Activated naive CD4-positive, alpha-beta T cell treated with anti-CD3 and anti-CD28 coated beads, Interleukin-2, amount 10 ng/mL, durations not matched to agents 7 days and 5 days (primary cell): ENCODE measurements around the gene TRIM27.
A peak's percentile ranks its signal among the peaks of the same experiment; 100 is the strongest.
"Not testable (repeated sequence)": the region's sequence is repeated elsewhere in the genome, so short reads cannot be mapped to it uniquely, and the experiment has no call there.

Experiments used
- CTCF ChIA-PET: fragments of 350-600 bp; sonication (Branson Sonifier 250); formaldehyde crosslinking; loops from one replicate; lab custom pipeline; 2021; ENCODE audit warnings: antibody characterized with exemption; lab: Charles Lee
- DNase-seq: peaks from one replicate; pipeline ENCODE4 v3.0.0-alpha.2; 2020
- H3K27ac Mint-ChIP-seq: one replicate; pipeline ENCODE4 v1.8.0; 2021; ENCODE audit warnings: mild to moderate bottlenecking, moderate library complexity, mixed read lengths
- H3K27me3 Mint-ChIP-seq: one replicate; pipeline ENCODE4 v1.8.0; 2021; ENCODE audit warnings: mild to moderate bottlenecking, mixed read lengths
- H3K36me3 Mint-ChIP-seq: one replicate; pipeline ENCODE4 v1.8.0; 2021; ENCODE audit warnings: mixed read lengths
- H3K4me1 Mint-ChIP-seq: one replicate; pipeline ENCODE4 v1.8.0; 2021; ENCODE audit warnings: mixed read lengths
- H3K4me3 Mint-ChIP-seq: one replicate; pipeline ENCODE4 v1.8.0; 2021; ENCODE audit warnings: mild to moderate bottlenecking, moderate library complexity, mixed read lengths
- H3K9me3 Mint-ChIP-seq: one replicate; pipeline ENCODE4 v1.8.0; 2021; ENCODE audit warnings: mixed read lengths

Gene TRIM27

DNA sequence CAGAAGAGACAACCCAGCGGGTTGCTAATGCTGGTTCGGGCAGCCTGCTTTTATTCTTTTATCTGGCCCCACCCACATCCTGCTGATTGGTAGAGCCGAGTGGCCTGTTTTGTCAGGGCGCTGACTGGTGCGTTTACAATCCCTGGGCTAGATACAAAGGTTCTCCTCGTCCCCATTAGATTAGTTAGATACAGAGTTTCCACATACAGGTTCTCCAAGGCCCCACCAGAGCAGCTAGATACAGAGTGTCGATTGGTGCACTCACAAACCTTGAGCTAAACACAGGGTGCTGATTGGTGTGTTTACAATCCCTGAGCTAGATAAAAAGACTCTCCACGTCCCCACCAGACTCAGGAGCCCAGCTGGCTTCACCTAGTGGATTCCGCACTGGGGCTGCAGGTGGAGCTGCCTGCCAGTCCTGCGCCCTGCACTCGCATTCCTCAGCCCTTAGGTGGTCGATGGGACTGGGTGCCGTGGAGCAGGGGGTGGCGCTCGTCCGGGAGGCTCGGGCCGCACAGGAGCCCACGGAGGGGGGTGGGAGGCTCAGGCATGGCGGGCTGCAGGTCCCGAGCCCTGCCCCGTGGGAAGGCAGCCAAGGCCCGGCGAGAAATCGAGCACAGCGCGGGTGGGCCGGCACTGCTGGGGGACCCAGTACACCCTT is 51.5 kb downstream of the TRIM27 start:
- H3K4me1 Mint-ChIP-seq, result peaks cover 10% of the 10 kb centered on the region
- H3K36me3 Mint-ChIP-seq, H3K27ac Mint-ChIP-seq, DNase-seq, H3K9me3 Mint-ChIP-seq, H3K4me3 Mint-ChIP-seq, CTCF ChIA-PET: not testable (repeated sequence)
- H3K27me3 Mint-ChIP-seq, result peaks cover 17% of the 10 kb centered on the region

DNA sequence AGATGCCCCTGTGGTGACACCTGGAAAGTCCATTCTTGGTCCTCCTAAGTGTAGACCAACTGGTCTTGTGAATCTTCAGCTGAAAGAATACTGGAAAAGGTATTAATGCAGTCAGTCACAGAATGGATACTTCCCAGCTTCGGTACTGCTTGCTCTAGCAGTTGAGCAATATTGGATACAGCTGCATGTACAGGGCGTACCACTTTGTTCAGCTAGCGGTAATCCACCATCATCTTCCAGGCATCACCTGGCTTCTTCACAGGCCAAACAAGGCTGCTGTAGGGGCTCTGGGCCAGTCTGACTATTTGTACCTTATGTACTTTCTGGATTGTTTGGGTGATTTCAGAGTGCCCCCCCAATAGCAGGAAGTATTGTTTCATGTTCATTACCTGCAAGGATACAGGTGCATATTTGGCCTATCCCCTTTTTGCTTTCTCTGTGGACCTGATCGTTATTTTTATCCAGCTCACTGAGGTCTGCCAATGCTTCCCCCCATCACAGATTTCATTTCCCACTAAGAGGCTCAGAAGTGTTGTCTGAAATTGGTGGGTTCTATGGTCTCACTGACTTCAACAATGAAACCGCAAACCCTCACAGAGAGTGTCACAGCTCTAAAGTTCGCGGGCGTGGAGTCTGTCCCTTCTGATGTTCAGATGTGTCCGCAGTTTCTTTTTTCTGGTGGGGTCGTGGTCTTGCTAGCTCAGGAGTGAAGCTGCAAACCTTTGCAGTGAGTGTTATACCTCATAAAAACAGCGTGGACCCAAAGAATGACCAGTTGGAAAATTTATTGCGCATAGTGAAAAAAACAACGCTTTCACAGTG is 52.2 kb downstream of the TRIM27 start:
- Mint-ChIP-seq H3K9me3 (peaks cover 5% of the 10 kb centered on the region), H3K27ac (no peak overlapping the region), H3K36me3 (peaks cover 3% of the 10 kb centered on the region), H3K27me3 (peaks cover 12% of the 10 kb centered on the region), H3K4me3 (no peak overlapping the region), H3K4me1 (peaks cover 16% of the 10 kb centered on the region)
- no peak for DNase-seq
- CTCF ChIA-PET, result no interaction called here

DNA sequence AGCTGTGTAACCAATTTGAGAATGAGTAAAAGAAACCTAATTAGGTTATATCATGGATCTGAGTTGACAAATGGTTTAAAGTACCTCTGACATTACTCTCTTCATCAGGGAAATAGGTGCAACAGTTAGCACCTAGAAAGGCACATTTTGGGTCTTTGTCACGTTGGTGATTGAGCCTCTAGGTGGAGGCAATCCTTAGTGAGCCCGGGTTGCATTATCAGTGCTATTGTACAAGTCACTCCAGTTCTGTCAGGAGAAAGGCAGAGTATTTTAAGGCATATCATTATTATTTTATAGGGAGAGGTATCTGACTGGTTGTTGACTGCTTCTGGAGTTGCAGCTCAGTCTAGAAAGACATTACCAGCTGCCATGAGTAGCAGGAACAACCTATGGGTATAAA is 54.9 kb downstream of the TRIM27 start:
- Mint-ChIP-seq H3K4me3 (no peak overlapping the region), H3K27ac (no peak overlapping the region), H3K4me1 (peaks cover 30% of the 10 kb centered on the region), H3K9me3 (peaks cover 11% of the 10 kb centered on the region), H3K27me3 (peaks cover 1% of the 10 kb centered on the region), H3K36me3 (peaks cover 9% of the 10 kb centered on the region)
- CTCF ChIA-PET, result interaction anchor here (0.6 kb wide), 1 partner anchor 17 kb away, joined by 4 read pairs; no protein-coding TSS in a partner anchor
- DNase-seq, result no peak

DNA sequence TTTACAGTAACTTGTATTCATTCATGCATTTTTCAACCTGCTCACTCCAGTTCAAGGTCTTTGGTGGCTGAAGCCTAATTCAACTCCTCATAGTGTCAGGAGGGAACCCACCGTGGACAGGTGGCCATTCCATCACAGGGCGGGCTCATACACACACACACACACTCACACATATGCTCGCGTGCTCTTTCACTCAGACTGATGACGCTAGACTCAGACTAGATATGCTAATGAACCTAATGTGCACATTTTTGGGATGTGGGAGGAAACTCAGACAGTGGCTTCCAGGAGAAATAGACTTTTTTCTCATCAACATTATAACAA is 56.7 kb downstream of the TRIM27 start:
- CTCF ChIA-PET, result interaction anchor here (1.2 kb wide), 1 partner anchor 149 kb away, joined by 7 read pairs; no protein-coding TSS in a partner anchor
- Mint-ChIP-seq H3K27me3 (peaks cover 9% of the 10 kb centered on the region), H3K36me3 (peaks cover 12% of the 10 kb centered on the region), H3K9me3 (peaks cover 11% of the 10 kb centered on the region), H3K4me1 (peaks cover 45% of the 10 kb centered on the region), H3K4me3 (peak overlapping the region; percentile 78), H3K27ac (peak overlapping the region; percentile 94)
- DNase-seq, result peak; percentile 30

DNA sequence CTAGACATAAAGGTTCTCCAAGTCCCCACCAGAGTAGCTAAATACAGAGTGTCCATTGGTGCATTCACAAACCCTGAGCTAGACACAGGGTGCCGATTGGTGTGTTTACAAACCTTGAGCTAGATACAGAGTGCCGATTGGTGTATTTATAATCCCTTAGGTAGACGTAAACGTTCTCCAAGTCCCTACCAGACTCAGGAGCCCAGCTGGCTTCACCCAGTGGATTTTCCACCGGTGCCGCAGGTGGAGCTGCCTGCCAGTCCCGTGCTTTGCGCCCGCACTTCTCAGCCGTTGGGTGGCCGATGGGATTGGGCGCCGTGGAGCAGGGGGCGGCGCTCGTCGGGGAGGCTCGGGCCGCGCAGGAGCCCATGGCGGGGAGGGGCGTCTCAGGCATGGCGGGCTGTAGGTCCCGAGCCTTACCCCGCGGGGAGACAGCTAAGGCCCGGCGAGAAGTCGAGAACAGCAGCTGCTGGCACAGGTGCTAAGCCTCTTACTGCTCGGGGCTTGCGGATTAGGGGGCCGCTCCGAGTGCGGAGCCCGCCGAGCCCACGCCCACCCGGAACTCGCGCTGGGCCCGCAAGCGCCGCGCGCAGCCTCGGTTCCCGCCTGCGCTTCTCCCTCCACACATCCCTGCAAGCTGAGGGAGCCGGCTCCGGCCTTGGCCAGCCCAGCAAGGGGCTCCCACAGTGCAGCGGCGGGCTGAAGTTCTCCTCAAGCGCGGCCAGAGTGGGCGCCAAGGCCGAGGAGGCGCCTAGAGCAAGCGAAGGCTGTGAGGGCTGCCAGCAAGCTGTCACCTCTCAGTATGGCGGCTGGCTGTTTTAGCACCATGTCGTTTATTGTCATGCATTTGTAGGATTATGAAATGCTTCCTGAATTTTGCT is 57.3 kb downstream of the TRIM27 start:
- CTCF ChIA-PET, result interaction anchor here (0.7 to 1.2 kb wide), 3 partner anchors 18 to 150 kb away, joined by 3 to 7 read pairs (median 3); no protein-coding TSS in a partner anchor
- H3K9me3 Mint-ChIP-seq, result not testable (repeated sequence)
- Mint-ChIP-seq H3K27ac (peak overlapping the region; percentile 94), H3K27me3 (peaks cover 14% of the 10 kb centered on the region), H3K4me1 (peaks cover 45% of the 10 kb centered on the region), H3K4me3 (peak overlapping the region; percentile 78), H3K36me3 (peaks cover 12% of the 10 kb centered on the region)
- DNase-seq, result peak; percentile 84

DNA sequence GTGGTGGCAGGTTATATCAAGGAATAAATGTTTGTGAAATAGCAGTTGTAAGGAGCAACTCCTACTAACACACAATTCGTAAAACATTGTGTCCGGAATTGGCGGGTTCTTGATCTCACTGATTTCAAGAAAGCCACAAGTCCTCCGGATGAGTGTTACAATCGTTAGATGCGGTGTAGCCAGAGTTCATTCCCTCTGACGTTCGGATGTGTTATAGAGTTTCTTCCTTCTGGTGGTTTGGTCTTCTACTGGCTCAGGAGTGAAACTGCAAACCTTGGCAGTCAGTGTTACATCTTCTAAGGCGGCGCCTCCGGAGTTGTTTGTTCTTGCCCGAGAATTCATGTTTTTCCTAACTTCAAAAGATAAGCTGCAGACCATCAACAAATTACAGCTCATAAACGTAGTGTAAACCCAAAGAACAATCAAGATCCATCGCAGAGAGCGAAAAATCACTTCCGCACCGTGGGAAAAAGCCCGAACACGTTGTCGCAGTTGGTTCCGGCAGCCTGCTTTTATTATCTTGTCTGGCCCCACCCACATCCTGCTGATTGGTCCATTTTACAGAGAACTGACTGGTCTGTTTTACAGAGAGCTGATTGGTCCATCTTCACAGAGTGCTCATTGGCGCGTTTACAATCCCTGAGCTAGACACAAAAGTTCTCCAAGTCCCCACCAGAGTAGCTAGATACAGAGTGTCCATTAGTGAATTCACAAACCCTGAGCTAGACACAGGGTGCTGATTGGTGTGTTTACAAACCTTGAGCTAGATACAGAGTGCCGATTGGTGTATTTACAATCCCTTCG is 58.2 kb downstream of the TRIM27 start:
- Mint-ChIP-seq H3K27ac (peak overlapping the region; percentile 94), H3K4me3 (peak overlapping the region; percentile 78), H3K9me3 (peaks cover 6% of the 10 kb centered on the region), H3K36me3 (peaks cover 12% of the 10 kb centered on the region), H3K4me1 (peaks cover 49% of the 10 kb centered on the region), H3K27me3 (peaks cover 22% of the 10 kb centered on the region)
- CTCF ChIA-PET, result interaction anchor here (0.7 to 1.2 kb wide), 5 partner anchors 17 to 151 kb away, joined by 3 to 7 read pairs (median 3); partner anchors contain the start of gene TRIM27
- peak; percentile 61 for DNase-seq

DNA sequence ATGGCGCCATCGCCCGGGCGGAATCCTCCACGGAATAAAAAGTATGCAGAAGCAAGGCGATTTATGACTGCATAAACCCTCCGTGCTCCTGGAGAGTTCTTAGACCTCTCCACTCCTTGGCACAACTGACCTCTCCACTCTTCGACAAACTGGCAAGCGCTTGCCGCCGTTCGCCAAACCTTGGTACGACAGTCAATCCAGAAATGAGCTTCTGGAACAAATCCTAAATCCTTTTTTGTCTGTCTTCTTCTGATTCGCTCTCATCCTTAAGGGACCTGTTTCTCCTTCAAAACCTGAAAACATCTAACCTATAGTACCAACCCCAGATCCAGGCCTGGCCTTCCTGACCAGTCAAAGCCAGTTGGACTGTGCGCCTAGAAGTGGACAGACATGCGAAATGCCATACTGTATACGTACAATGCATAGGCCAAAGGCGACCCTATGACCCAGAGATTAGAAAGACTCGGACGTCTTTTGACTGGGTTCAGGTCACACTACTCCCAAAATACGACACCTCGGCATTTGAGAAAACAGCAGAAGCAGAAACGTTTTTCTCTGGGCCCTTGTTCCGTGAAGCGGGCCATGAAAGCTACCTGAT is 59.4 kb downstream of the TRIM27 start:
- H3K4me3 Mint-ChIP-seq, result peak overlapping the region; percentile 83
- H3K27ac Mint-ChIP-seq, result peak overlapping the region; percentile 91
- peaks cover 24% of the 10 kb centered on the region for H3K27me3 Mint-ChIP-seq
- peaks cover 6% of the 10 kb centered on the region for H3K9me3 Mint-ChIP-seq
- peaks cover 12% of the 10 kb centered on the region for H3K36me3 Mint-ChIP-seq
- peaks cover 53% of the 10 kb centered on the region for H3K4me1 Mint-ChIP-seq
- no peak for DNase-seq
- CTCF ChIA-PET, result interaction anchor here (0.6 to 1.0 kb wide), 2 partner anchors 20 to 26 kb away, joined by 3 read pairs; no protein-coding TSS in a partner anchor

DNA sequence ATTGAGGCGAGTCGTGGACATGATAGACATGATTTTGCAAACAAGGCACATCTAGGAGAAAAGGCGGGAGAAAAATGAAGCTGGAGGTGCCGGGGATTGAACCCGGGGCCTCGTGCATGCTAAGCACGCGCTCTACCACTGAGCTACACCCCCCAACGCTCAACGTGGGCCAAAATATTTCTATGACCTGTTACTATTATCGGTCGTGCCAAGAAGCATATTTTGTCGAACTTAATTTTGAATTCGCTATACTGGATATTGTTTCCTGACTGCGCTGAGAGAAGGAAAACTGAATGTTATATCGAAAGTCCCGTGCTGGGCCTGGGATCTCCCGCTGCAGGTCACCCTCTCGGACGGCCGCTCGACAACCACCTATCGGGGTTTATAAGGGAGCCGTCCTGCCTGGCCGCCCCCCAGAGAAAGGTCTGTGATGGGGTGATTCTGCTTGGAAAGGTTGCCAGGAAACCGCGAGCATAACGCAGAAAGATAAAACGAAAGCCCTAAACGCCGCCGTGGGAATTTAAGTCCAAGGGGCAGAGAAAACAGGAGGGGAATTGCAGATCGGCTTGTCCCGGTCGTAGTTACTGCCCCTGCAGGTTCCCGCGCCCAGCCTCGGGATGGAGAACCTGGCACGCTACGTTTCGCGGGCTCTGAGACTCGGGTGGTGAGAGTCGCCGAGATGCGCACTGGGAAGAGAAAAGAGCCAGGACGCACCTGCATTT is 60.0 kb downstream of the TRIM27 start:
- CTCF ChIA-PET, result interaction anchor here (1.1 to 1.7 kb wide), 6 partner anchors 18 to 153 kb away, joined by 3 to 6 read pairs (median 4); no protein-coding TSS in a partner anchor
- Mint-ChIP-seq H3K4me3 (peak overlapping the region; percentile 83), H3K27me3 (peaks cover 24% of the 10 kb centered on the region), H3K27ac (peak overlapping the region; percentile 91), H3K4me1 (peaks cover 53% of the 10 kb centered on the region), H3K36me3 (peaks cover 12% of the 10 kb centered on the region), H3K9me3 (peaks cover 6% of the 10 kb centered on the region)
- DNase-seq, result peak; percentile 86

DNA sequence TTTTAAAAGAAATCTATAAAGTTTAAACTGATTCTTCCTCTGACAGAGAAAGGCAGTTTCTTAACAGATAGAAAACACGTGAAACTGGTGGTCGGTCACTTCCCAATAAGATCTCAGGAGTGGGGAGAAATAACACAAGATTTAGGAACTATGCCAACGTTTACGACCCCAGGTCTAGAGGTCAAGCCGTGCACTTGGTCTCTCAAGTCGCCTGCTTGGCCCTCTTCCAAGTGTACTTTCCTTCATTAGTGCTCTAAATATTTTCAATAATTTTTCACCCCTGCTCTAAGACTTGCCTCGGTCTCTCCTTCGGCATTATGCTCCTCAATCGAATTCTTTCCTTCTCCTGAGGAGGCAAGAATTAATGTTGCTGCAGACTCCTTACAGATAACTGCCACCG is 61.7 kb downstream of the TRIM27 start:
- Mint-ChIP-seq H3K4me1 (peaks cover 43% of the 10 kb centered on the region), H3K9me3 (peaks cover 6% of the 10 kb centered on the region), H3K36me3 (peaks cover 11% of the 10 kb centered on the region), H3K4me3 (no peak overlapping the region), H3K27me3 (peaks cover 24% of the 10 kb centered on the region), H3K27ac (no peak overlapping the region)
- no peak for DNase-seq
- CTCF ChIA-PET, result no interaction called here

DNA sequence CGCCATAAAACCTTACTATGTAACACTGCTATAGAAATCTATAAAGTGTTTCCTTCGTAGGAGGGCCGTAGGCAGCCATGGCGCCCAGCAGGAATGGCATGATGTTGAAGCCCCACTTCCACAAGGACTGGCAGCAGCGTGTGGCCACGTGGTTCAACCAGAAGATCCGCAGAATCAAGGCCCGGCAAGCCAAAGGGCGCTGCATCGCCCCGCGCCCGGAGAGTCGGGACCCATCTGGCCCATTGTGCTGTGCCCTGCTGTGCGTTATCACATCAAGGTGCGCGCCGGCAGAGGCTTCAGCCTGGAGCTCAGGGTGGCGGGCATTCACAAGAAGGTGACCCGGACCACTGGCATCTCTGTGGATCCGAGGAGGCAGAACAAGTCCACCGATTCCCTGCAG is 62.4 kb downstream of the TRIM27 start:
- CTCF ChIA-PET, result interaction anchor here (0.6 kb wide), 1 partner anchor 24 kb away, joined by 3 read pairs; no protein-coding TSS in a partner anchor
- no peak overlapping the region for H3K4me3 Mint-ChIP-seq
- H3K9me3 Mint-ChIP-seq, result peaks cover 7% of the 10 kb centered on the region
- peaks cover 26% of the 10 kb centered on the region for H3K27me3 Mint-ChIP-seq
- H3K27ac Mint-ChIP-seq, result no peak overlapping the region
- no peak for DNase-seq
- peaks cover 40% of the 10 kb centered on the region for H3K4me1 Mint-ChIP-seq
- peaks cover 9% of the 10 kb centered on the region for H3K36me3 Mint-ChIP-seq

- Mint-ChIP-seq H3K9me3 (peaks cover 3% of the 10 kb centered on the region), H3K4me3 (no peak overlapping the region), H3K27me3 (peaks cover 28% of the 10 kb centered on the region), H3K36me3 (peaks cover 6% of the 10 kb centered on the region), H3K27ac (no peak overlapping the region), H3K4me1 (peaks cover 36% of the 10 kb centered on the region)
- CTCF ChIA-PET, result interaction anchor here (1.0 to 1.3 kb wide), 2 partner anchors 17 to 23 kb away, joined by 3 to 5 read pairs; no protein-coding TSS in a partner anchor
- DNase-seq, result no peak
These were observed 63.2 kb downstream of the TRIM27 start for GRCh38 chr6:28860581-28860980.

GRCh38 chr6:28858963-28859362 is 64.8 kb downstream of the TRIM27 start:
- no peak overlapping the region for H3K4me3 Mint-ChIP-seq
- H3K27ac Mint-ChIP-seq, result no peak overlapping the region
- no peak for DNase-seq
- H3K27me3 Mint-ChIP-seq, result peaks cover 28% of the 10 kb centered on the region
- CTCF ChIA-PET, result interaction anchor here (0.8 kb wide), 1 partner anchor 131 kb away, joined by 3 read pairs; no protein-coding TSS in a partner anchor
- peaks cover 10% of the 10 kb centered on the region for H3K9me3 Mint-ChIP-seq
- peaks cover 4% of the 10 kb centered on the region for H3K36me3 Mint-ChIP-seq
- peaks cover 23% of the 10 kb centered on the region for H3K4me1 Mint-ChIP-seq
